WI38 (cell line): Measurements from ENCODE around the gene PROX1.

Source experiments
- H3K4me3 ChIP-seq: 2 replicates; pipeline ENCODE4 v1.5.1; 2011; ENCODE audit warnings: low read depth, mild to moderate bottlenecking, control low read depth, low read length
- CTCF ChIP-seq: IDR thresholded peaks from 2 replicates; pipeline ENCODE4 v1.5.1; 2012; ENCODE audit warnings: low read depth, mild to moderate bottlenecking, control low read depth, low read length

The PROX1 gene

GRCh38 chr1:213980906-213981305 lies 6.9 kb upstream of the PROX1 start:
- no peak for TF ChIP-seq CTCF
- H3K4me3 ChIP-seq, result no peak overlapping the region

DNA sequence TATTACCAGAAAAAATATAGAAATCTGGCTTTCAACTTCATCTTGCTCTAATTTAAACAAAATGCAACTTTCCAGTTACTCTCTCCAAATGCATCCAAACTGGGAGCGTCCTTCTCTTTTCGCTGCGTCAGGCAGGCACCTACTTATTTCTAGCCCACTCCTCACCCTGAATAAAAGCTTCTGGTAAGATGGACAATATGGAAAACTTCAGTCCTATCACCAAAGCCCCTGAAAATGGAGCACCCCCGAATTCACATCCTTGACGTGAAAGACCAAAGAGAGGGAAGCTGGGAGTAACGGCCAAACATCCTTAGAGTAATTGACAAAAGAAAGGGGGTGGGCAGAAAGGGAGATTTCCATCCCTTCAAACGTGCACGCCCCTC lies 5.5 kb upstream of the PROX1 start:
- no peak overlapping the region for H3K4me3 ChIP-seq

DNA sequence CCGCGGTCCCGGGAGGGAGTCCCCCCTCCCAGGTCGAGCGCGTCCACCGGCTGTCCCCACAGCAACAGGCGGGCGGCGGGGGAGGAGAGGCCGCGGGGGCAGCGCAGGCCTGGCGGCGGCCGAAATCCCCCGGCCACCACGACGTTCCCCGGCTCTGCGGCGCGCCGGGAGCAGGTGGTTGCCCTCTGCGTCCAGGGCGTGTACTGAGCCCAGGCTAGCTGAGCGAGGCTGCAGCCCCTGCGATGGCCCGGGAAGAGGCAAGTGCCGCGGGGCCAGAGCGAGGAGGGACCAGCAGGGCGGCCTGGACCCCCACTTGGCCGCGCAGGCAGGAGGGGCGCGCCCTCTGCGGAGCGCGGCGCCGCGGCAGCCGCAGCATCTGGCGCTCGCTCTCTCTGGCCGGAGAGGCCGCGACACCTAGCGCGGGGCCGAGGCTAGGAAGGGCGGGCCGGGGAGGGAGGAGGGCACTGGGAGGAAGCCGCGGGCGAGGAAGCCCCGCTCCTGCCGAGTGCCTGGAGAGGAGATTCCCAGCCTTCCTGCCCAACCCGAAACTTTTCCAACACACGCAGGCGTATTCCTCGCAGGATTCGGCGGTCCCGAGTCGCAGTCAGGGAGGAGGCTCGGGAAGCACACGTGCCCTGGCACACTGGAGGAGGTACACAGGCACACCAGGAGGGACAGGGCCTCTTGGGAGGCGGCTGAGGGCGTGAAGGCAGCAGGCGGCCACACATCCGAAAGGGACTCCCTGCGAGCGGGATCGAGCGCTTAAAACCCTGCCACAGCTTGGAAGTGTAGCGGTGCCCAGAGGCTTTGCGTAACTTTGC lies 4.9 kb upstream of the PROX1 start:
- no peak overlapping the region for H3K4me3 ChIP-seq
- TF ChIP-seq CTCF, result no peak

More for the DNA sequence above, 5.5 kb upstream of the PROX1 start:
- no peak for TF ChIP-seq CTCF

DNA sequence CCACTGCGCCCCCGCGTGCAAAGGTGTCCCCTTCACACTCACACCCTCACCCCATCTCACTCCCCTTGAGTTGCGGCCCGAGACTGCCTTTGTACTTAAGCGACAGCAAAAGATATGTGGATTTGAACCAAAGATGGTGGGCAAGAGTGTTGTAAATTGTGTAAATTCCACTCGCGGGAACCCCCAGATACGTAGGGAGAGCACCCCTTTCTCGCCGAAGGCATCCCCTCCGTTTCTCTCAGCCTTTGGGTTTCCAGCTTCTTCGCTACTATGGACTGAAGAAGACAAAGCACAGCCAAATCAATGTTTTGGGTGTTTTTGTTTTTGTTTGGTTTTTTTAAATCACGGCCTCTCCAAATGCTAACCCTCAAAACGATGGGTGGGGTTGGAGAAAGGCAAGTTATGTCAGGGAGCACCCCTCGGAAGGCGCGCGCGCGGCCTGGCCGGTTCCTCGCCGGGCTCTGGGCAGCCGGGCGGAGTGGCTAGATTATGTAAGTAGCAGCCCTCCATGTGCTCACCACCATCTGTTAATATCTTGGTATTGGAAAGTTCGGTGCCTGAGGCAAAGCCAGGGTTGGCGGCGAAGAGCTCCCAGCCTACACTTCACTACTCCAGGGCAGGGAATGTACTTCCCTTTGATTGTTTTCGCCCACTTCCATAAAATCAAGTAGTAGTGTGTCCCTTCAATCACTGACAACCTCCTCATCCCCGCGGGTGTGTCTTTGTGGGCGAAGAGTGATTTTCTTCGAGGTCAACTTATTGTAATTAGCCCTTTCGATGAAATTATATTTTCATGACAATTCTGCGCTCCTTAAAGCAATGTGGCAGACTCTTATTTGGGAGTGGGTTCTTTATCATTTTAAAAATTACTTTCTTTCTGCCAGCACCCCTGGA lies 4.0 kb upstream of the PROX1 start:
- H3K4me3 ChIP-seq, result no peak overlapping the region
- no peak for TF ChIP-seq CTCF

DNA sequence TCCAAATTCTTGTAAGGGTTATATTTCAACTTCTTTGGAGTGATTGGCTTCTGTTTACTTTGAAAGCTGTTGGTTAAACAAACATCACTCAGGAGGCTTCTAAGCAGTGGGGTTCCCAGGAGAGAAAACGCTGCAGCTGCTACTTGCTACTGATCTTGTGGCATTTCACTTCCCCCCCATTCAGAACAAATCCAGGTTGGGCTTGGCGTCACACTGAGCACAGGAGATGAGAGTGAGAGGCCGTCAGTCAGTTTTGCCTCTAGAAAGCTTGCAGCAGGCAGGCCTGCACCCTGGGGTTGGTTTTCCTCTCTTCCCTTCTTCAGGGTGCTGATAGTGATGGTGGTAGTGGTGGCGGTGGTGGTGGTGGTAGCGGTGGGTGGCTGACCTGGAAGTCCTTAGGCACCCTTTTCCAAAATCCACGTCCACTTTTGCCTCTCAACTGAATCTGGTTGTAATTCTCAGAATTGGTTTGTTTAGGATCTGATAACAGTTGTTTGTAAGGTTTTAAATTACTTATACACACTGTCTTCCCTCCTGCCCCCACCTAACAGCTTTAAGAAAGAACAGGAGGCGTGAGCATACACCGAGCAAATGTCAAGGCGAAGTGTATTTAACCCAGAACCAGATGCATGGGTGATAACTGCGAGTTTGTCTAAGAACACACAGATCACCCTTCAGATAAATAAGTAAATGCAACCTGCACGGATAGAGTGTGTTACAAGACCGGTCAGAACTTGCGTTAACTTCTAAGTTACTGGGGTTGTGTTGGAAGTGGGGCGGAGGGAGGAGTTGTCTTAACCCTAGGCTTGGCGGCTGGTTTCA lies 3.2 kb upstream of the PROX1 start:
- no peak for TF ChIP-seq CTCF
- no peak overlapping the region for H3K4me3 ChIP-seq

- no peak overlapping the region for H3K4me3 ChIP-seq
- TF ChIP-seq CTCF, result no peak
Observed at GRCh38 chr1:213985209-213986019, 2.4 kb upstream of the PROX1 start.
